Fibroblast of lung (primary cell): ENCODE measurements around the gene FAM3B. TPM values are rescaled to one million over a fixed set of nuclear protein-coding genes. Genes with fewer than 3 reads are reported as not detected.

Source experiments
- DNase-seq, 2 donors: peaks; one replicate each; pipeline versions ENCODE4 v3.0.0 to v3.0.0-alpha.2; 2010; ENCODE audit warnings: low read depth in 2 of 2
- H2AFZ ChIP-seq: 2 replicates; pipeline ENCODE4 v1.5.1; 2012; ENCODE audit warnings: low read length, control low read depth, inconsistent platforms
- H3K27ac ChIP-seq: 2 replicates; pipeline ENCODE4 v1.5.1; 2011; ENCODE audit warnings: low read length, control low read depth; ENCODE audit not compliant: insufficient read depth
- H3K27me3 ChIP-seq: 2 replicates; pipeline ENCODE4 v1.5.1; 2011; ENCODE audit warnings: mild to moderate bottlenecking, low read length; ENCODE audit not compliant: control insufficient read depth, insufficient read depth
- H3K36me3 ChIP-seq: 2 replicates; pipeline ENCODE4 v1.5.1; 2011; ENCODE audit warnings: low read length; ENCODE audit not compliant: control insufficient read depth, insufficient read depth
- H3K4me1 ChIP-seq: 2 replicates; pipeline ENCODE4 v1.5.1; 2011; ENCODE audit warnings: low read length; ENCODE audit not compliant: control insufficient read depth, insufficient read depth; ENCODE audit errors: extremely low read depth
- H3K4me2 ChIP-seq: 2 replicates; pipeline ENCODE4 v1.5.1; 2011; ENCODE audit warnings: low read length, control low read depth; ENCODE audit not compliant: insufficient read depth; ENCODE audit errors: extremely low read depth
- H3K4me3 ChIP-seq, 4 experiments: fragments of 200-600 bp in 1 of 4; sonication (generic) in 1 of 4; replicated peaks in 1 of 4; 2 replicates each; pipeline ENCODE4 v1.5.1; 2011 to 2016; ENCODE audit warnings: low read length in 4 of 4, low read depth in 3 of 4, mild to moderate bottlenecking in 3 of 4, control low read depth in 2 of 4, inconsistent platforms in 1 of 4, mixed read lengths in 1 of 4; ENCODE audit not compliant: insufficient read depth in 1 of 4; ENCODE audit errors: control extremely low read depth in 1 of 4
- H3K79me2 ChIP-seq: 2 replicates; pipeline ENCODE4 v1.5.1; 2012; ENCODE audit warnings: mild to moderate bottlenecking, low read length, inconsistent platforms; ENCODE audit not compliant: control insufficient read depth, insufficient read depth
- H3K9ac ChIP-seq: 2 replicates; pipeline ENCODE4 v1.5.1; 2011; ENCODE audit warnings: mild to moderate bottlenecking, low read length, control low read depth; ENCODE audit not compliant: insufficient read depth
- H3K9me3 ChIP-seq: 2 replicates; pipeline ENCODE4 v1.5.1; 2012; ENCODE audit warnings: low read depth, low read length; ENCODE audit not compliant: control insufficient read depth, insufficient read depth
- H4K20me1 ChIP-seq: 2 replicates; pipeline ENCODE4 v1.5.1; 2011; ENCODE audit warnings: low read length; ENCODE audit not compliant: control insufficient read depth, insufficient read depth; ENCODE audit errors: extremely low read depth
- EZH2 ChIP-seq: IDR thresholded peaks from 2 replicates; pipeline ENCODE4 v1.5.1; 2012; ENCODE audit warnings: low read length, control low read depth, mild to moderate bottlenecking; ENCODE audit errors: missing control alignments
- polyA plus RNA-seq, 2 donors: library from polyadenylated mRNA; depleted of rRNA in 1 of 2; stranded (reverse) in 1 of 2; unstranded in 1 of 2; fragments of >200 nt; gene quantifications; 2 replicates each; pipeline ENCODE4 v1.2.1, GENCODE V29; 2011 to 2012; ENCODE audit warnings: missing spikeins in 1 of 2
- total RNA-seq: library from RNA; depleted of rRNA; stranded (reverse); fragments of >200 nt; gene quantifications from 2 replicates; pipeline ENCODE4 v1.2.1, GENCODE V29; 2014
- TF ChIP-seq, protein P1 (sequence below), 2 donors: IDR thresholded peaks in 1 of 2; conservative IDR thresholded peaks in 1 of 2; 1 replicate in 1 of 2; 2 replicates in 1 of 2; pipeline ENCODE4 v1.5.1; 2011 to 2012; ENCODE audit warnings: low read length in 2 of 2, control low read depth in 1 of 2, inconsistent platforms in 1 of 2, low read depth in 1 of 2, mild to moderate bottlenecking in 1 of 2

Gene FAM3B
- total and polyA plus RNA-seq, 2 donors (not counting 1 experiment from before 2014, with no cell fraction given) = not detected

DNA sequence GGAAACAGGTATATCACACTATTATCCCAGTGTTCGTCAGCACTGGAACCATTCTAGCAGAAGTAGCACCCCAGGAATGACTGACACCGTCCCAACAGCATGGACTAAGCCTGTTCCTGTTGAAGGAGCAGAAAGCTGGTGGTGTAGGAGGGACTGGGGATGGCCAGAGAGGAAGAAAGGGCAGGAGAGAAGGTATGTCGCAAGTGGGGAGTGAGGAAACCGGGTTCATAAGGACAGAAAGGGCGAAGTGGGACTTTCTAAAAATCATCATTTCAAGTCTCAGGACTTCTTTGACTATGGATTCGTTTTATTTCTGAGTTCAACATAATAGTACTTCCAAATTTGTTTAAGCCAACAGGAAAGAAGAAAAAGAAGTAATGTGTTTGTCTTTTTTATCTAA lies 89.7 kb downstream of the FAM3B start:
- TF ChIP-seq EZH2 = no peak
- TF ChIP-seq, protein P1, sequence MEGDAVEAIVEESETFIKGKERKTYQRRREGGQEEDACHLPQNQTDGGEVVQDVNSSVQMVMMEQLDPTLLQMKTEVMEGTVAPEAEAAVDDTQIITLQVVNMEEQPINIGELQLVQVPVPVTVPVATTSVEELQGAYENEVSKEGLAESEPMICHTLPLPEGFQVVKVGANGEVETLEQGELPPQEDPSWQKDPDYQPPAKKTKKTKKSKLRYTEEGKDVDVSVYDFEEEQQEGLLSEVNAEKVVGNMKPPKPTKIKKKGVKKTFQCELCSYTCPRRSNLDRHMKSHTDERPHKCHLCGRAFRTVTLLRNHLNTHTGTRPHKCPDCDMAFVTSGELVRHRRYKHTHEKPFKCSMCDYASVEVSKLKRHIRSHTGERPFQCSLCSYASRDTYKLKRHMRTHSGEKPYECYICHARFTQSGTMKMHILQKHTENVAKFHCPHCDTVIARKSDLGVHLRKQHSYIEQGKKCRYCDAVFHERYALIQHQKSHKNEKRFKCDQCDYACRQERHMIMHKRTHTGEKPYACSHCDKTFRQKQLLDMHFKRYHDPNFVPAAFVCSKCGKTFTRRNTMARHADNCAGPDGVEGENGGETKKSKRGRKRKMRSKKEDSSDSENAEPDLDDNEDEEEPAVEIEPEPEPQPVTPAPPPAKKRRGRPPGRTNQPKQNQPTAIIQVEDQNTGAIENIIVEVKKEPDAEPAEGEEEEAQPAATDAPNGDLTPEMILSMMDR (conservative IDR thresholded peaks at IDR 0.05 in 1 of 2, IDR thresholded peaks at IDR 0.05 in 1 of 2; ENCODE audit: low read depth in 1 of 2, low read length in 2 of 2) = no peak
- H3K9me3 ChIP-seq = no peaks in the 10 kb centered on the region
- no peaks in the 10 kb centered on the region for H4K20me1 ChIP-seq
- no peak overlapping the region for H3K4me2 ChIP-seq
- no peak for DNase-seq
- H3K9ac ChIP-seq = no peak overlapping the region
- no peaks in the 10 kb centered on the region for H3K4me1 ChIP-seq
- H3K27ac ChIP-seq = no peak overlapping the region
- H3K27me3 ChIP-seq = no peaks in the 10 kb centered on the region
- H3K4me3 ChIP-seq = no peak overlapping the region
- no peaks in the 10 kb centered on the region for H3K79me2 ChIP-seq
- no peaks in the 10 kb centered on the region for H3K36me3 ChIP-seq
- H2AFZ ChIP-seq = no peak overlapping the region

Other genes with a start within 250 kb of the FAM3B start
- gene BACE2, start 148.6 kb upstream of the FAM3B start, total RNA-seq = 31.5 and 33.4 TPM in 2 replicates
- 19.5 and 85.3 TPM in 2 replicates for gene BACE2, start 148.6 kb upstream of the FAM3B start, polyA plus RNA-seq
- 3.6 and 5.4 TPM in 2 replicates for gene MX2, start 45.2 kb downstream of the FAM3B start, total RNA-seq
- 0.45 and 2.0 TPM in 2 replicates for gene MX2, start 45.2 kb downstream of the FAM3B start, polyA plus RNA-seq
- 17.5 and 35.7 TPM in 2 replicates for gene MX1, start 109.4 kb downstream of the FAM3B start, total RNA-seq
- gene MX1, start 109.4 kb downstream of the FAM3B start, polyA plus RNA-seq = 1.6 and 10.3 TPM in 2 replicates
- 0.17 and 0.26 TPM in 2 replicates for gene TMPRSS2, start 191.4 kb downstream of the FAM3B start, total RNA-seq
- gene TMPRSS2, start 191.4 kb downstream of the FAM3B start, polyA plus RNA-seq = not detected in 2 replicates